ENCODE results near the gene HSP90AB1. TPM values are rescaled to one million over a fixed set of nuclear protein-coding genes. Genes with fewer than 3 reads are reported as not detected.

HSP90AB1 gene
- 508 to 805 TPM (median 512 TPM) in 3 replicates for total RNA-seq
- long read RNA-seq, transcript HSP90AB1-203 (12 exons, 2,572 nt), result major isoform, 1,616 of 1,644 reads
- long read RNA-seq, transcript HSP90AB1-201 (12 exons, 2,582 nt), result minor isoform, 9 of 1,644 reads
- long read RNA-seq, partial matches to known transcripts, result 4 of 1,644 reads
- long read RNA-seq, other reads (novel, unspliced or antisense), result 10 of 1,644 reads

GRCh38 chr6:44246663-44247337 is at the start of gene HSP90AB1:
Gene HSP90AB1 (plus strand): TSS chr6:44247101. CDS start chr6:44248630, 1,529 bp downstream.
- TF ChIP-seq, protein P1, sequence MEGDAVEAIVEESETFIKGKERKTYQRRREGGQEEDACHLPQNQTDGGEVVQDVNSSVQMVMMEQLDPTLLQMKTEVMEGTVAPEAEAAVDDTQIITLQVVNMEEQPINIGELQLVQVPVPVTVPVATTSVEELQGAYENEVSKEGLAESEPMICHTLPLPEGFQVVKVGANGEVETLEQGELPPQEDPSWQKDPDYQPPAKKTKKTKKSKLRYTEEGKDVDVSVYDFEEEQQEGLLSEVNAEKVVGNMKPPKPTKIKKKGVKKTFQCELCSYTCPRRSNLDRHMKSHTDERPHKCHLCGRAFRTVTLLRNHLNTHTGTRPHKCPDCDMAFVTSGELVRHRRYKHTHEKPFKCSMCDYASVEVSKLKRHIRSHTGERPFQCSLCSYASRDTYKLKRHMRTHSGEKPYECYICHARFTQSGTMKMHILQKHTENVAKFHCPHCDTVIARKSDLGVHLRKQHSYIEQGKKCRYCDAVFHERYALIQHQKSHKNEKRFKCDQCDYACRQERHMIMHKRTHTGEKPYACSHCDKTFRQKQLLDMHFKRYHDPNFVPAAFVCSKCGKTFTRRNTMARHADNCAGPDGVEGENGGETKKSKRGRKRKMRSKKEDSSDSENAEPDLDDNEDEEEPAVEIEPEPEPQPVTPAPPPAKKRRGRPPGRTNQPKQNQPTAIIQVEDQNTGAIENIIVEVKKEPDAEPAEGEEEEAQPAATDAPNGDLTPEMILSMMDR (IDR thresholded peaks at IDR 0.05), result no peak
- Mint-ChIP-seq H3K9me3 (ENCODE audit: low read depth) (no peaks in the 10 kb centered on the region), H3K4me3 (ENCODE audit: unreplicated experiment) (peak within 1 kb of the TSS; percentile 98), H3K36me3 (ENCODE audit: low read depth) (peaks cover 40% of the 10 kb centered on the region), H3K27ac (ENCODE audit: unreplicated experiment) (peak within 1 kb of the TSS; percentile 98), H3K4me1 (ENCODE audit: low read depth) (peaks cover 42% of the 10 kb centered on the region), H3K27me3 (ENCODE audit: low read depth) (no peaks in the 10 kb centered on the region)
- DNase-seq (ENCODE audit: low spot score), result peak; percentile 96

DNA sequence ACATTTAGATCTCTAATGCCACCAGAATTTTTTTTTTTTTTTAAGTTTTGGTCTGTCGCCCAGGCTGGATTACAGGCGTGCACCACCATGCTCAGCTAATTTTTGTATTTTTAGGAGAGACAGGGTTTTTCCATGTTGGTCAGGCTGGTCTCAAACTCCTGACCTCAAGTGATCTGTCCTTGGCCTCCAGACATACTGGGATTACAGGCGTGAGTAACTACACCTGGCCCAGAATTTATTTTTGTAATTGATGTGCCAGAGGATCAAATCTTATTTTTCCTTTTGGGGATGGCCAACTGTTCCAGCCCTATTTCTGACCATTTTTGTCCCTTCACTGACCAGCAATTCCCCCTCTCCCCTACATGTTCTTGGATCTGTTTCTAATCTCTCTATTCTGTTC is 48.2 kb upstream of the HSP90AB1 start:
- no peak overlapping the region for H3K27ac Mint-ChIP-seq (ENCODE audit: unreplicated experiment)
- no peaks in the 10 kb centered on the region for H3K36me3 Mint-ChIP-seq (ENCODE audit: low read depth)
- no peak overlapping the region for H3K4me3 Mint-ChIP-seq (ENCODE audit: unreplicated experiment)
- H3K4me1 Mint-ChIP-seq (ENCODE audit: low read depth), result peaks cover 17% of the 10 kb centered on the region
- no peak for DNase-seq (ENCODE audit: low spot score)
- TF ChIP-seq, protein P1 (IDR thresholded peaks at IDR 0.05), result no peak
- no peaks in the 10 kb centered on the region for H3K27me3 Mint-ChIP-seq (ENCODE audit: low read depth)
- H3K9me3 Mint-ChIP-seq (ENCODE audit: low read depth), result no peaks in the 10 kb centered on the region

- Mint-ChIP-seq H3K4me3 (ENCODE audit: unreplicated experiment) (no peak overlapping the region), H3K4me1 (ENCODE audit: low read depth) (peaks cover 17% of the 10 kb centered on the region), H3K27me3 (ENCODE audit: low read depth) (no peaks in the 10 kb centered on the region), H3K9me3 (ENCODE audit: low read depth) (no peaks in the 10 kb centered on the region), H3K27ac (ENCODE audit: unreplicated experiment) (no peak overlapping the region), H3K36me3 (ENCODE audit: low read depth) (no peaks in the 10 kb centered on the region)
- TF ChIP-seq, protein P1 (IDR thresholded peaks at IDR 0.05), result no peak
- no peak for DNase-seq (ENCODE audit: low spot score)
These were observed 47.0 kb upstream of the HSP90AB1 start for GRCh38 chr6:44199883-44200282.

GRCh38 chr6:44201200-44201599 is 45.7 kb upstream of the HSP90AB1 start:
- Mint-ChIP-seq H3K27me3 (ENCODE audit: low read depth) (no peaks in the 10 kb centered on the region), H3K4me3 (ENCODE audit: unreplicated experiment) (no peak overlapping the region), H3K36me3 (ENCODE audit: low read depth) (no peaks in the 10 kb centered on the region), H3K4me1 (ENCODE audit: low read depth) (peaks cover 17% of the 10 kb centered on the region), H3K27ac (ENCODE audit: unreplicated experiment) (no peak overlapping the region), H3K9me3 (ENCODE audit: low read depth) (no peaks in the 10 kb centered on the region)
- TF ChIP-seq, protein P1 (IDR thresholded peaks at IDR 0.05), result no peak
- DNase-seq (ENCODE audit: low spot score), result no peak

DNA sequence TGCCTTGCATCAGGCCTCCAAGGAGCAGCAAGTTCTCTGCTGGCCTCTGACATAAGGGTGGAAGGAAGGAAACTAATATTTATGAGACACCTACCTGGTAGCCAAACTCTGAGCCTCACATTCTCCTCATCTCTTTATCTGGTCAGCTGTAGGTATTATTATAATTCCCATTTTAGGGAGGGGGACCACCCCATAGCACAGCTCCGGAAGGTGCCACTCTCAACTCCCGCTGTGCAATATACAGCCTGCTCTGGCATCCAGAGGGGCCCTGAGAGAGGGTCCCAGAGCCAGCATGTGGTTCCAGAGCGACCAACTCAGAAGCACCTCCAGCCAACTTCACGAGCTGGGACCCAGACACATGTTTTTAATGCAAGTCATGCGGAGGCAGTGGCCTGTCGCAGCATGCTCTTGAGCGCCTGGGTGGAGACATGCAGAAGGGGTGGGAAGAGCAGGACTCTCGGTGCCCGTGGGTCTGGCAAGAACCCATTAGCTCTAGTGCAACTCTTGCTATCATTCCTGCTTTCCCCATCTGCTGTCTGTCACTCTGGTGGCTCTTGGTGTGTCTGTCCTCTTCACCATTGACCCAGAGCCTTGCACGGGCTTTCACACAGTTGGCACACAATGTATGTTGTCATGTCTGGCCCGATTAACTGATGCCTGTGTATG is 45.1 kb upstream of the HSP90AB1 start:
- DNase-seq (ENCODE audit: low spot score), result no peak
- no peaks in the 10 kb centered on the region for H3K27me3 Mint-ChIP-seq (ENCODE audit: low read depth)
- H3K4me1 Mint-ChIP-seq (ENCODE audit: low read depth), result peaks cover 17% of the 10 kb centered on the region
- TF ChIP-seq, protein P1 (IDR thresholded peaks at IDR 0.05), result no peak
- no peak overlapping the region for H3K27ac Mint-ChIP-seq (ENCODE audit: unreplicated experiment)
- no peaks in the 10 kb centered on the region for H3K36me3 Mint-ChIP-seq (ENCODE audit: low read depth)
- no peak overlapping the region for H3K4me3 Mint-ChIP-seq (ENCODE audit: unreplicated experiment)
- H3K9me3 Mint-ChIP-seq (ENCODE audit: low read depth), result no peaks in the 10 kb centered on the region
